ENCODE data around the gene ABCA2. TPM values are rescaled to one million over a fixed set of nuclear protein-coding genes. Genes with fewer than 3 reads are reported as not detected.

The ABCA2 gene
- total RNA-seq, 1 donor from 2014 or later, result 2.1 TPM

DNA sequence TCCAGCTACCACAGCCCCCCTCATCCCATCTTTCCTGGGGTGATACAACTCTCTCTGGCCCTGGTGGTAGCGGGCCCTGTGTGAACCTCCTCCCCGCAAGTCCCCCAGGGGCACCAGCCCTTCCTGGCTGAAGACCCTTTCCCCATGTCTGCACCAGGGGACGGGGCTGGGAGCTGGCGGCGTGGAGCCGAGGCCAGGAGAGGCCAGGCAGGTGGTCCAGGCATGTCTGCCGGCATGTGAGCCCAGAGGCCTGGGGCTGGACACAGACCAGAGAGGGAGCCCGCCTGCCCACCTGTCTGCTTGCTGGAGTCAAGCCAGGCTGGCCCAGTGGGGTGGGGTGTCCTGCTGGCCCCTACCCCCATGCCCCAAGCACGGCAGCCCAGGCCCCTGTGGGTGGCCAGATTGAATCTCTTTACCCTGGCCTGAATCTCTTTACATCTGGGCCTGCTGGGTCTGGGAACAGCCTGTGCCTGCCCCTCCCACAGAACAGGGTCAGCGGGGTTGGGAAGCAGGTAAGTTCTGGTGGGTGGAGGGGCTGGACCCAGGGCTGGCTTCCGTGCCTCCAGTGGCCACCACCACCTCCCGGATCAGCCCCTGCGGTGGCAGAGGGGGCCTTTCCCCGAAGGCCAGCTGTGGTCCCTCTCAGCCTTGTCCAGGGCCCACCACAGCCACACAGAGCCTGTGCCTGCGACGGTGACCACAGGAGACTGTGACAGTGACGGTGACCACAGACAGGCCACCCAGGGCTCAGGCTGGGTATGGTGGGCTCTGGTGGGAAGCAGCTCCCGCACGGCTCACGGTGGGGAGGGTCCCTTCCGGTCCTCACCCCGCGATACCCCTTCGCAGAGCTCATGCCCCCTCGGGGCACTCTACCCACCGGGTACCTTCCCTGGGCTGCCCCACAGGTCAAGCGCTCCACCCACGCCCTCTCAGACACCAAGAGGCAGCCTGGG, 68.9 kb downstream of the ABCA2 start:
- Mint-ChIP-seq H3K4me3 (ENCODE audit: unreplicated experiment) (no peak overlapping the region), H3K27ac (ENCODE audit: unreplicated experiment) (no peak overlapping the region), H3K27me3 (ENCODE audit: unreplicated experiment) (peaks cover 7% of the 10 kb centered on the region), H3K9me3 (ENCODE audit: unreplicated experiment) (no peaks in the 10 kb centered on the region), H3K4me1 (ENCODE audit: unreplicated experiment) (no peaks in the 10 kb centered on the region), H3K36me3 (ENCODE audit: low read depth, unreplicated experiment) (no peaks in the 10 kb centered on the region)
- DNase-seq (ENCODE audit: low spot score), result no peak
- TF ChIP-seq, protein P1, sequence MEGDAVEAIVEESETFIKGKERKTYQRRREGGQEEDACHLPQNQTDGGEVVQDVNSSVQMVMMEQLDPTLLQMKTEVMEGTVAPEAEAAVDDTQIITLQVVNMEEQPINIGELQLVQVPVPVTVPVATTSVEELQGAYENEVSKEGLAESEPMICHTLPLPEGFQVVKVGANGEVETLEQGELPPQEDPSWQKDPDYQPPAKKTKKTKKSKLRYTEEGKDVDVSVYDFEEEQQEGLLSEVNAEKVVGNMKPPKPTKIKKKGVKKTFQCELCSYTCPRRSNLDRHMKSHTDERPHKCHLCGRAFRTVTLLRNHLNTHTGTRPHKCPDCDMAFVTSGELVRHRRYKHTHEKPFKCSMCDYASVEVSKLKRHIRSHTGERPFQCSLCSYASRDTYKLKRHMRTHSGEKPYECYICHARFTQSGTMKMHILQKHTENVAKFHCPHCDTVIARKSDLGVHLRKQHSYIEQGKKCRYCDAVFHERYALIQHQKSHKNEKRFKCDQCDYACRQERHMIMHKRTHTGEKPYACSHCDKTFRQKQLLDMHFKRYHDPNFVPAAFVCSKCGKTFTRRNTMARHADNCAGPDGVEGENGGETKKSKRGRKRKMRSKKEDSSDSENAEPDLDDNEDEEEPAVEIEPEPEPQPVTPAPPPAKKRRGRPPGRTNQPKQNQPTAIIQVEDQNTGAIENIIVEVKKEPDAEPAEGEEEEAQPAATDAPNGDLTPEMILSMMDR (IDR thresholded peaks at IDR 0.05; ENCODE audit: unreplicated experiment), result no peak

DNA sequence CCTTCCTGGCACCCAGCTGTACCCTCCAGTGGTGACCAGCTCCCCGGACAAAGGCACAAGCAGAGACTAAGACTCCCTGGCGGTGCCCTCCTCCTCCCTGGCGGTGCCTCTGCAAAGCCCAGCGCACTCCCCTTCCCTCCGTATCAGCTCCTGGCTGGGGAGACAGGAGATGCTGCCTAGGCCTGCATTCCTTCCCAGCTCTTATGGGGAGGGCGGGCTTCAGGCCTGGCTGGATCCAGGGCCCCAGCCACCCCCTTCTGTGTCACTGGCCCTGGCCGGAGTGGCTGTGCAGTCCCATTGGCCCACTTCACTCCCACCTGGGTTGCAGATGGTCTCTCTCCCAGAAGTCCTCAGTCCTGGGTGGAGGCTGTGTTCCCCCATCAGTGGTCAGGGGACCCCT, 69.6 kb downstream of the ABCA2 start:
- Mint-ChIP-seq H3K27me3 (ENCODE audit: unreplicated experiment) (peaks cover 7% of the 10 kb centered on the region), H3K36me3 (ENCODE audit: low read depth, unreplicated experiment) (no peaks in the 10 kb centered on the region), H3K4me3 (ENCODE audit: unreplicated experiment) (no peak overlapping the region), H3K4me1 (ENCODE audit: unreplicated experiment) (no peaks in the 10 kb centered on the region), H3K27ac (ENCODE audit: unreplicated experiment) (no peak overlapping the region), H3K9me3 (ENCODE audit: unreplicated experiment) (no peaks in the 10 kb centered on the region)
- TF ChIP-seq, protein P1 (IDR thresholded peaks at IDR 0.05; ENCODE audit: unreplicated experiment), result no peak
- DNase-seq (ENCODE audit: low spot score), result no peak

DNA sequence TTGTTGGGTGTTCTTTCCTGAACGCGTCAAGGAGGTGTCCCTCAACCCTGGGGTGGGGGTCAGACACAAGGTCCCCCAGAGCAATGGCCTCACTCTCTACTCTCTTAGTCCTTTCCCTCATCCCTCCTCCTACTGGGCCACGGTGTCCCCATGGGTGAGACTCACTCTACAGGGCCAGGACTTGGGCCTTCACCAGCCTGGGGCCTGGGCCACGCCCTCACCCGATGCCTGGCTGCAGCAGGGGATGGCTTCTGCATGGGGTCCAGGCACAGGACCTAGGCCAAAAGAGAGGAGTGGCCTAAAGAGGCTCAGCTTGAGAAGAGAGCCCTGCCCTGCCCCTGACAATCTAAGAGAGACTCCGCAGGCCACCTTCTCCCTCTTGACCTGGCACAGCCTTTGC, 70.1 kb downstream of the ABCA2 start:
- Mint-ChIP-seq H3K36me3 (ENCODE audit: low read depth, unreplicated experiment) (no peaks in the 10 kb centered on the region), H3K4me3 (ENCODE audit: unreplicated experiment) (no peak overlapping the region), H3K27ac (ENCODE audit: unreplicated experiment) (no peak overlapping the region), H3K9me3 (ENCODE audit: unreplicated experiment) (no peaks in the 10 kb centered on the region), H3K27me3 (ENCODE audit: unreplicated experiment) (peaks cover 7% of the 10 kb centered on the region), H3K4me1 (ENCODE audit: unreplicated experiment) (no peaks in the 10 kb centered on the region)
- TF ChIP-seq, protein P1 (IDR thresholded peaks at IDR 0.05; ENCODE audit: unreplicated experiment), result no peak
- DNase-seq (ENCODE audit: low spot score), result no peak

GRCh38 chr9:136957461-136957860, 70.6 kb downstream of the ABCA2 start:
- no peak for DNase-seq (ENCODE audit: low spot score)
- TF ChIP-seq, protein P1 (IDR thresholded peaks at IDR 0.05; ENCODE audit: unreplicated experiment), result no peak
- H3K27me3 Mint-ChIP-seq (ENCODE audit: unreplicated experiment), result peaks cover 7% of the 10 kb centered on the region
- H3K4me1 Mint-ChIP-seq (ENCODE audit: unreplicated experiment), result no peaks in the 10 kb centered on the region
- no peak overlapping the region for H3K4me3 Mint-ChIP-seq (ENCODE audit: unreplicated experiment)
- H3K9me3 Mint-ChIP-seq (ENCODE audit: unreplicated experiment), result no peaks in the 10 kb centered on the region
- H3K36me3 Mint-ChIP-seq (ENCODE audit: low read depth, unreplicated experiment), result no peaks in the 10 kb centered on the region
- no peak overlapping the region for H3K27ac Mint-ChIP-seq (ENCODE audit: unreplicated experiment)

Other genes with a start within 250 kb of the ABCA2 start
- 73.0 TPM for gene TMEM141, start 236.9 kb downstream of the ABCA2 start, total RNA-seq (ENCODE audit: unreplicated experiment)
- gene CCDC183, start 231.9 kb downstream of the ABCA2 start, total RNA-seq (ENCODE audit: unreplicated experiment), result 1.2 TPM
- 88.4 TPM for gene RABL6, start 220.3 kb downstream of the ABCA2 start, total RNA-seq (ENCODE audit: unreplicated experiment)
- 0.80 TPM for gene AJM1, start 185.8 kb downstream of the ABCA2 start, total RNA-seq (ENCODE audit: unreplicated experiment)
- 134 TPM for gene PHPT1, start 178.8 kb downstream of the ABCA2 start, total RNA-seq (ENCODE audit: unreplicated experiment)
- 10.0 TPM for gene MAMDC4, start 175.9 kb downstream of the ABCA2 start, total RNA-seq (ENCODE audit: unreplicated experiment)
- 286 TPM for gene EDF1, start 161.9 kb downstream of the ABCA2 start, total RNA-seq (ENCODE audit: unreplicated experiment)
- 21.7 TPM for gene TRAF2, start 141.7 kb downstream of the ABCA2 start, total RNA-seq (ENCODE audit: unreplicated experiment)
- 100.0 TPM for gene FBXW5, start 83.5 kb downstream of the ABCA2 start, total RNA-seq (ENCODE audit: unreplicated experiment)
- gene C8G, start 83.0 kb downstream of the ABCA2 start, total RNA-seq (ENCODE audit: unreplicated experiment), result 1.1 TPM
- 1.5 TPM for gene LCN12, start 76.0 kb downstream of the ABCA2 start, total RNA-seq (ENCODE audit: unreplicated experiment)
- not detected for gene PTGDS, start 50.7 kb downstream of the ABCA2 start, total RNA-seq (ENCODE audit: unreplicated experiment)
- not detected for gene LCNL1, start 45.2 kb downstream of the ABCA2 start, total RNA-seq (ENCODE audit: unreplicated experiment)
- 8.3 TPM for gene PAXX, start 35.8 kb downstream of the ABCA2 start, total RNA-seq (ENCODE audit: unreplicated experiment)
- not detected for gene CLIC3, start 31.7 kb downstream of the ABCA2 start, total RNA-seq (ENCODE audit: unreplicated experiment)
- gene FUT7, start 3.9 kb upstream of the ABCA2 start, total RNA-seq (ENCODE audit: unreplicated experiment), result not detected
- gene NPDC1, start 17.9 kb upstream of the ABCA2 start, total RNA-seq (ENCODE audit: unreplicated experiment), result 116 TPM
- gene ENTPD2, start 25.8 kb upstream of the ABCA2 start, total RNA-seq (ENCODE audit: unreplicated experiment), result 55.6 TPM
- 1.0 TPM for gene SAPCD2, start 42.3 kb upstream of the ABCA2 start, total RNA-seq (ENCODE audit: unreplicated experiment)
- 3.2 TPM for gene UAP1L1, start 49.3 kb upstream of the ABCA2 start, total RNA-seq (ENCODE audit: unreplicated experiment)
- 70.4 TPM for gene MAN1B1, start 58.7 kb upstream of the ABCA2 start, total RNA-seq (ENCODE audit: unreplicated experiment)
- gene DPP7, start 86.5 kb upstream of the ABCA2 start, total RNA-seq (ENCODE audit: unreplicated experiment), result 6.1 TPM
- gene GRIN1, start 110.9 kb upstream of the ABCA2 start, total RNA-seq (ENCODE audit: unreplicated experiment), result not detected
- gene LRRC26, start 141.8 kb upstream of the ABCA2 start, total RNA-seq (ENCODE audit: unreplicated experiment), result not detected
- not detected for gene TMEM210, start 143.8 kb upstream of the ABCA2 start, total RNA-seq (ENCODE audit: unreplicated experiment)
- 76.8 TPM for gene ANAPC2, start 160.3 kb upstream of the ABCA2 start, total RNA-seq (ENCODE audit: unreplicated experiment)
- gene SSNA1, start 160.4 kb upstream of the ABCA2 start, total RNA-seq (ENCODE audit: unreplicated experiment), result 53.8 TPM
- gene TPRN, start 172.5 kb upstream of the ABCA2 start, total RNA-seq (ENCODE audit: unreplicated experiment), result 8.2 TPM
- 27.4 TPM for gene TMEM203, start 177.4 kb upstream of the ABCA2 start, total RNA-seq (ENCODE audit: unreplicated experiment)
- gene NDOR1, start 177.5 kb upstream of the ABCA2 start, total RNA-seq (ENCODE audit: unreplicated experiment), result 22.5 TPM
- gene RNF208, start 194.0 kb upstream of the ABCA2 start, total RNA-seq (ENCODE audit: unreplicated experiment), result 1.1 TPM
- gene CYSRT1, start 196.9 kb upstream of the ABCA2 start, total RNA-seq (ENCODE audit: unreplicated experiment), result 1.4 TPM
- not detected for gene RNF224, start 199.3 kb upstream of the ABCA2 start, total RNA-seq (ENCODE audit: unreplicated experiment)
- gene SLC34A3, start 202.7 kb upstream of the ABCA2 start, total RNA-seq (ENCODE audit: unreplicated experiment), result not detected
- 134 TPM for gene TUBB4B, start 213.1 kb upstream of the ABCA2 start, total RNA-seq (ENCODE audit: unreplicated experiment)
- not detected for gene STPG3, start 223.0 kb upstream of the ABCA2 start, total RNA-seq (ENCODE audit: unreplicated experiment)
- gene NELFB, start 227.1 kb upstream of the ABCA2 start, total RNA-seq (ENCODE audit: unreplicated experiment), result 65.6 TPM
- 37.7 TPM for gene TOR4A, start 249.5 kb upstream of the ABCA2 start, total RNA-seq (ENCODE audit: unreplicated experiment)